HG03565 (cell line): Measurements from ENCODE around the gene GSTM4.
"Not testable (repeated sequence)": the region's sequence is repeated elsewhere in the genome, so short reads cannot be mapped to it uniquely, and the experiment has no call there.

Source experiments
- ATAC-seq: cut with Tn5 transposase; IDR thresholded peaks from one replicate; pipeline ENCODE4 v1.9.1; 2021; ENCODE audit warnings: mild to moderate bottlenecking, moderate library complexity; ENCODE audit not compliant: unreplicated experiment

GSTM4 gene

DNA sequence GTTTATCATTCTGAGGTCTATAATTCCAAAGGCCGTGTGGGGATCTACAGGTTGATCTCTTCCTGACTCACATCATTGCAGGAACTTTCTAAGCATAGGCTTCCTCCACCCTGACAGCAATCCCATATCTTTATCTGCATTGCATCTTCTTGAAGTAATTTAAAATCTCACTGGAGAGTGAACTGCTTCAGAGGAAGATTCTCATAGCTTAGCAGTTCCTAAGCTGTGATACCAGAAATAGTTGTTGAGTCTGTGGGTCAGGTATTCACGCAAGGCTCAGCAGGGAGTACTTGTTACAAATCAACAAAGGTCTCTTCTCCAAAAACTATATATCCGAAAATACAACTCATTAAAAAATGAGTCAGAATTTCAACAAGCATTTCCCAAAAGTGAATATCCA is 39.2 kb downstream of the GSTM4 start:
- ATAC-seq = not testable (repeated sequence)

DNA sequence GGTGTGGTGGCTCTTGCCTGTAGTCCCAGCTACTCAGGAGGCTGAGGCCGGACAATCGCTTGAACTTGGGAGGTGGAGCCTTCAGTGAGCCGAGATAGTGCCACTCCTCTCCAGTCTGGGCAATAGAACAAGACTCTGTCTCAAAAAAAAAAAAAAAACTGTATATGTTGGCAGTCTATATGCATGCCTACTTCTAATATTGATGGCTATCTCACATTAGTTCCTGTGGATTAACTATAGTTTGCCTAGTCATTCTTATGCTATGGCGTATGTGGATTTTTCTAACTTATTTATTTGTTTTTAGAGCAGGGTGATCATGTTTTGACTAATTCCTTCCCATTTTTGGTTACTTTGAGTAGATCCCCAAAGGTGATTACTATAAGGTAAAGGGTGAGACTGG is 41.2 kb downstream of the GSTM4 start:
- no peak for ATAC-seq

- not testable (repeated sequence) for ATAC-seq
These were observed 42.0 kb downstream of the GSTM4 start for GRCh38 chr1:109697861-109698260.

- not testable (repeated sequence) for ATAC-seq
These were observed 47.0 kb downstream of the GSTM4 start for GRCh38 chr1:109702940-109703339.

DNA sequence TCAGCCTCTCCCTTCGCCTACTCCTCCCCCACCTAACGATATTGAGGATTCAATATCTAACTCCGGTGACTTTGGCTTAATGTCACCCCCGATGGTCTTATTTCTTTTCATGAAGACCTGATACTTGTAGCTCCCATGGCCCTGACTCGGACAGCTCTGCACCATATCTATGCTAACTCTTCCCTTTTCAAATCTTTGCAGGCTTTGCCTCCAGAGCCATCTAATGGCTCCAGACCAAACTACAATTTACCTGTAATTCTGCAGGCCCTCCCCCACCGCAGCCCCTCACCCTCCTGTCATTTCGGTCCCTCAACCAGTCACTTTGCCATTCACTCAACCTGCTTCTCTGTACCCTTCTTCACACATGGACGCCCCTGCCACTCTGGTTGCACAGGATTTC is 48.3 kb downstream of the GSTM4 start:
- ATAC-seq = no peak

DNA sequence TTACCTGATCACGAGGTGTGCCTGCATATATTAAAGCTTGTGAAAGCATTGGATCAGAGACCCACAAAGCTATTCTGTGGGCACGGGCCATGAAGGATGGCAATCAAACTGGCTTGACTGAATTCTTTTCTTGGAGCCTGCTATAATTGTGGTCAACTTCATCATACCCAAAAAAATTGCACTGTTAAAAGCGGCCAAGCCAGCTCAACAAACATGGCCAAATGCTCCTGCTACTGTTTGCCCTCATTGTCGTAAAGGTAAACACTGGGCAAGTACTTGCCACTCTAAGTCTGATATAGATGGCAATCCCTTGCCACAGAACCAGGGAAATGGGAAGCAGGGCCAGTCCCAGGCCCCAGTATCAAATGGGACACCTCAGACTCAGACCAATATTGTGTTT is 49.5 kb downstream of the GSTM4 start:
- no peak for ATAC-seq

- not testable (repeated sequence) for ATAC-seq
These were observed 53.0 kb downstream of the GSTM4 start for GRCh38 chr1:109708949-109709348.

DNA sequence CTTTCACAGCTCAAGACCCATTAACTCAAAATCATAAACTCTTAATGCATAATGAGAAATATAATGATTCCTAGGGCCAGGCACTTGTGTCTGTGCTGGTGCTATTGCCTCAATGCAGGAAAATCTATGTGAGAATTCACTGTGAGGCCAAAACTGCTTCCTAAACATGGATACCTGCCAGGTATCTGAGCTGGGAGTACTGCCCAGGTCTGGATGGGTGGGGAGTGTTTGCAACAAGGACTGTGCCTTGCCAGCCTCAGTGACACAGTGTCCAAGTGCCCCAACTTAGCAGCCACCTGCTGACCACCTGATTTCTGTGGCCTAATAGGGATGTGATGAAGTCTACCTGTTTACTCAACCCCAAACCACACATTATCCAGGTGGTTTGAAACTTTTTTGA is 53.9 kb downstream of the GSTM4 start:
- not testable (repeated sequence) for ATAC-seq
